Ovary (tissue), 9 donors: Measurements from ENCODE around the gene GRB14. TPM values are rescaled to one million over a fixed set of nuclear protein-coding genes. Genes with fewer than 3 reads are reported as not detected.
"Not testable (repeated sequence)": the region's sequence is repeated elsewhere in the genome, so short reads cannot be mapped to it uniquely, and the experiment has no call there.

Source experiments
- DNase-seq, 5 donors: peaks; one replicate each; pipeline ENCODE4 v3.0.0-alpha.2; 2019 to 2020
- H3K27ac ChIP-seq, 2 donors: fragments of 200-600 bp; one replicate each; pipeline versions ENCODE4 v1.5.1 to v1.8.0; 2019 to 2022
- H3K27me3 ChIP-seq: fragments of 200-600 bp; one replicate; pipeline ENCODE4 v1.8.0; 2022
- H3K36me3 ChIP-seq: fragments of 200-600 bp; sonication (generic); one replicate; pipeline ENCODE4 v1.5.1; 2019
- H3K4me1 ChIP-seq: one replicate; pipeline ENCODE4 v1.8.1; 2013; ENCODE audit warnings: mild to moderate bottlenecking, moderate library complexity; ENCODE audit not compliant: insufficient read depth
- H3K4me3 ChIP-seq: fragments of 200-600 bp; sonication (generic); one replicate; pipeline ENCODE4 v1.5.1; 2017
- H3K9me3 ChIP-seq, 2 donors: fragments of 200-600 bp in 1 of 2; sonication (generic) in 1 of 2; one replicate each; pipeline versions ENCODE4 v1.5.1 to v1.8.1; 2013 to 2019; ENCODE audit warnings: mild to moderate bottlenecking in 1 of 2, moderate library complexity in 1 of 2
- CTCF ChIP-seq, 3 donors: fragments of 450-650 bp in 2 of 3; fragments of 200-600 bp in 1 of 3; IDR thresholded peaks; one replicate each; pipeline versions ENCODE4 v1.5.1 to v1.8.0; 2016 to 2022; ENCODE audit warnings: antibody characterized with exemption in 3 of 3, mild to moderate bottlenecking in 1 of 3
- EP300 ChIP-seq: sonication (generic); formaldehyde crosslinking; IDR thresholded peaks from one replicate; pipeline ENCODE4 v1.6.1; 2017; ENCODE audit warnings: antibody characterized with exemption
- POLR2A ChIP-seq: fragments of 450-650 bp; IDR thresholded peaks from one replicate; pipeline ENCODE4 v1.6.1; 2017; ENCODE audit warnings: antibody characterized with exemption, mild to moderate bottlenecking, moderate library complexity
- WGBS, 3 donors: extraction: QIAGEN DNeasy Blood & Tissue Kit in 1 of 3; methylation state at CpG; one replicate each; pipeline versions ENCODE4 v1.1.5 to v1.1.7; 2013 to 2017; 5-methylcytosine and 5-hydroxymethylcytosine counted together
- intact Hi-C, 4 donors: fragments of 100-400 bp; cut with DNase I; formaldehyde crosslinking; loops; one replicate each; pipeline versions ENCODE4 v1.11.0 to v1.15.1; 2022 to 2023
- polyA plus RNA-seq, 2 donors: library from polyadenylated mRNA; stranded (reverse); fragments of 200-250 nt in 1 of 2; fragments of 350-450 nt in 1 of 2; fragmentation: Illumina TruSeq in 1 of 2; extraction: RNeasy Lipid Tissue Mini Kit (QIAGEN cat#74804) in 1 of 2; gene quantifications; one replicate each; pipeline ENCODE4 v1.2.3, GENCODE V29; 2013 to 2014
- total RNA-seq, 7 donors: library from RNA; depleted of rRNA in 2 of 7; stranded (reverse); fragments of >200 nt in 2 of 7; fragmentation: NEBNext Ultra II Directional in 3 of 7; extraction: Animal tissue kit (Norgen Biotek cat#: 25700) in 3 of 7; gene quantifications; one replicate each; pipeline versions ENCODE4 v1.1.0 to v1.2.4, GENCODE V29; 2016 to 2023
- donor health status: DM: no; HTN: no; CAD: no; lungs with moderate emphysema.
- donor health status: DM: no; HTN: no; CAD: no.
- donor health status: Bipolar disorder and iron deficiency.
- donor health status: DM: yes; HTN: yes; CAD: no.
- donor health status: DM: no; HTN: no; CAD: no.
- donor health status: DM: yes; HTN: yes; CAD: no.

GRB14 gene
- total and polyA plus RNA-seq, 9 donors, result 4.5 to 45.6 (median 11.8) TPM

GRCh38 chr2:164474873-164475272, 146.4 kb downstream of the GRB14 start:
- intact Hi-C loops, result no loop called here
- no peaks in the 10 kb centered on the region for H3K36me3 ChIP-seq
- no peak for DNase-seq
- no peaks in the 10 kb centered on the region for H3K4me1 ChIP-seq
- no peak overlapping the region for H3K27ac ChIP-seq
- H3K27me3 ChIP-seq, result no peaks in the 10 kb centered on the region
- TF ChIP-seq CTCF (IDR thresholded peaks at IDR 0.05), result no peak
- no peak overlapping the region for H3K4me3 ChIP-seq
- no peaks in the 10 kb centered on the region for H3K9me3 ChIP-seq

- no peaks in the 10 kb centered on the region for H3K4me1 ChIP-seq
- H3K27ac ChIP-seq, result no peak overlapping the region
- H3K4me3 ChIP-seq, result no peak overlapping the region
- no peak for DNase-seq
- H3K9me3 ChIP-seq, result no peaks in the 10 kb centered on the region
- intact Hi-C loops, result no loop called here
- no peaks in the 10 kb centered on the region for H3K27me3 ChIP-seq
- 68 to 93% (median 84%) methylated on average over 1 of the region's 1 CpG for WGBS, 3 donors
- TF ChIP-seq POLR2A, result no peak
- TF ChIP-seq EP300, result no peak
- no peak for TF ChIP-seq CTCF (IDR thresholded peaks at IDR 0.05)
- no peaks in the 10 kb centered on the region for H3K36me3 ChIP-seq
These were observed 148.3 kb downstream of the GRB14 start for GRCh38 chr2:164473021-164473420.

GRCh38 chr2:164465047-164465446, 156.2 kb downstream of the GRB14 start:
- WGBS, 3 donors, result 93 to 94% (median 93%) methylated on average over 2 of the region's 2 CpGs

GRCh38 chr2:164464376-164464775, 156.9 kb downstream of the GRB14 start:
- no peaks in the 10 kb centered on the region for H3K9me3 ChIP-seq
- DNase-seq, result no peak
- no peak overlapping the region for H3K27ac ChIP-seq
- no peaks in the 10 kb centered on the region for H3K36me3 ChIP-seq
- no peak for TF ChIP-seq POLR2A
- no peak for TF ChIP-seq CTCF (IDR thresholded peaks at IDR 0.05)
- TF ChIP-seq EP300, result no peak
- intact Hi-C loops, result no loop called here
- WGBS, 3 donors, result 79 to 84% (median 79%) methylated on average over 5 of the region's 5 CpGs
- no peaks in the 10 kb centered on the region for H3K4me1 ChIP-seq
- no peaks in the 10 kb centered on the region for H3K27me3 ChIP-seq
- no peak overlapping the region for H3K4me3 ChIP-seq

More at GRCh38 chr2:164465047-164465446, 156.2 kb downstream of the GRB14 start:
- H3K27ac ChIP-seq, H3K27me3 ChIP-seq, H3K4me1 ChIP-seq, DNase-seq, intact Hi-C loops, H3K4me3 ChIP-seq, H3K36me3 ChIP-seq, H3K9me3 ChIP-seq: not testable (repeated sequence)

- Histone ChIP-seq H3K27me3 (no peaks in the 10 kb centered on the region), H3K4me1 (peaks cover 3% of the 10 kb centered on the region), H3K36me3 (no peaks in the 10 kb centered on the region), H3K9me3 (no peaks in the 10 kb centered on the region), H3K4me3 (no peak overlapping the region), H3K27ac (no peak overlapping the region)
- DNase-seq, result no peak
- no peak for TF ChIP-seq POLR2A
- no peak for TF ChIP-seq EP300
- no peak for TF ChIP-seq CTCF (IDR thresholded peaks at IDR 0.05)
- intact Hi-C loops, result no loop called here
- 38 to 49% (median 49%) methylated on average over 2 of the region's 2 CpGs for WGBS, 3 donors
These were observed 162.5 kb downstream of the GRB14 start for GRCh38 chr2:164458792-164459191.
